Loucy (cell line): Measurements from ENCODE around the gene CTNNA2.

Experiments
- H2AFZ ChIP-seq: fragments of 200-600 bp; sonication (generic); 2 replicates; pipeline ENCODE4 v1.6.0; 2016; ENCODE audit warnings: antibody characterized with exemption, mild to moderate bottlenecking, low read length, moderate library complexity
- H3F3A ChIP-seq: fragments of 200-600 bp; 2 replicates; pipeline ENCODE4 v1.6.0; 2016; ENCODE audit warnings: antibody characterized with exemption, low read depth, mild to moderate bottlenecking
- H3K27me3 ChIP-seq: fragments of 200-600 bp; sonication (generic); 2 replicates; pipeline ENCODE4 v1.6.1; 2014; ENCODE audit warnings: low read length, mild to moderate bottlenecking; ENCODE audit not compliant: insufficient read depth, poor library complexity, severe bottlenecking
- H3K36me3 ChIP-seq: fragments of 200-600 bp; sonication (generic); 2 replicates; pipeline ENCODE4 v1.6.1; 2016; ENCODE audit warnings: low read length; ENCODE audit not compliant: insufficient read depth
- H3K4me1 ChIP-seq: fragments of 200-600 bp; sonication (generic); 2 replicates; pipeline ENCODE4 v1.5.1; 2014; ENCODE audit warnings: low read length, mild to moderate bottlenecking; ENCODE audit not compliant: insufficient read depth, poor library complexity, severe bottlenecking
- H3K4me2 ChIP-seq: fragments of 200-600 bp; sonication (generic); 2 replicates; pipeline ENCODE4 v1.6.0; 2014; ENCODE audit warnings: antibody characterized with exemption, low read length, low read depth, mild to moderate bottlenecking; ENCODE audit not compliant: poor library complexity, severe bottlenecking
- H3K4me3 ChIP-seq: fragments of 200-600 bp; sonication (generic); 2 replicates; pipeline ENCODE4 v1.5.1; 2014; ENCODE audit warnings: low read length, mild to moderate bottlenecking, mixed read lengths; ENCODE audit not compliant: poor library complexity, severe bottlenecking
- H3K79me2 ChIP-seq: fragments of 200-600 bp; sonication (generic); 2 replicates; pipeline ENCODE4 v1.6.1; 2014; ENCODE audit warnings: low read length; ENCODE audit not compliant: insufficient read depth
- H3K9ac ChIP-seq: fragments of 200-600 bp; sonication (generic); 2 replicates; pipeline ENCODE4 v1.6.0; 2014; ENCODE audit warnings: mild to moderate bottlenecking, low read depth, low read length, moderate library complexity; ENCODE audit not compliant: poor library complexity, severe bottlenecking
- H3K9me2 ChIP-seq: fragments of 200-600 bp; sonication (generic); replicated peaks from 2 replicates; pipeline ENCODE4 v1.6.1; 2016; ENCODE audit warnings: low read depth, low read length, mixed read lengths
- H3K9me3 ChIP-seq: fragments of 200-600 bp; sonication (generic); 2 replicates; pipeline ENCODE4 v1.6.1; 2014; ENCODE audit warnings: mild to moderate bottlenecking, antibody characterized with exemption, low read length, low read depth; ENCODE audit not compliant: insufficient read depth
- H4K20me1 ChIP-seq: fragments of 200-600 bp; sonication (generic); 2 replicates; pipeline ENCODE4 v1.6.0; 2014; ENCODE audit warnings: antibody characterized with exemption, low read length, mild to moderate bottlenecking; ENCODE audit not compliant: insufficient read depth, poor library complexity, severe bottlenecking
- CTCF ChIP-seq: fragments of 200-600 bp; sonication (generic); conservative IDR thresholded peaks from 2 replicates; pipeline ENCODE4 v1.5.1; 2014; ENCODE audit warnings: mild to moderate bottlenecking, antibody characterized with exemption, low read length
- EZH2phosphoT487 ChIP-seq: fragments of 200-600 bp; IDR thresholded peaks from 2 replicates; pipeline ENCODE4 v1.6.1; 2018; ENCODE audit warnings: antibody characterized with exemption, mild to moderate bottlenecking, moderate library complexity, borderline replicate concordance

The CTNNA2 gene

GRCh38 chr2:80381666-80382065, 868.8 kb downstream of the CTNNA2 start:
- Histone ChIP-seq H2AFZ (no peak overlapping the region), H3K4me2 (no peak overlapping the region), H3K9me3 (no peaks in the 10 kb centered on the region)

GRCh38 chr2:80392441-80392840, 879.6 kb downstream of the CTNNA2 start:
- Histone ChIP-seq H3K79me2 (no peaks in the 10 kb centered on the region), H3K4me1 (no peaks in the 10 kb centered on the region), H3K4me2 (no peak overlapping the region), H2AFZ (no peak overlapping the region), H3K9me3 (no peaks in the 10 kb centered on the region), H3K4me3 (no peak overlapping the region), H3K36me3 (no peaks in the 10 kb centered on the region), H3K9me2 (no peaks in the 10 kb centered on the region), H3K9ac (no peak overlapping the region), H4K20me1 (no peaks in the 10 kb centered on the region), H3K27me3 (no peaks in the 10 kb centered on the region), H3F3A (no peaks in the 10 kb centered on the region)
- TF ChIP-seq CTCF, result no peak
- no peak for TF ChIP-seq EZH2phosphoT487

More at GRCh38 chr2:80381666-80382065, 868.8 kb downstream of the CTNNA2 start:
- Histone ChIP-seq H3K36me3 (no peaks in the 10 kb centered on the region), H3K9ac (no peak overlapping the region), H3K9me2 (no peaks in the 10 kb centered on the region), H3F3A (no peaks in the 10 kb centered on the region), H3K27me3 (no peaks in the 10 kb centered on the region), H3K4me1 (no peaks in the 10 kb centered on the region), H3K79me2 (no peaks in the 10 kb centered on the region), H3K4me3 (no peak overlapping the region), H4K20me1 (no peaks in the 10 kb centered on the region)
- TF ChIP-seq CTCF, result no peak
- TF ChIP-seq EZH2phosphoT487, result no peak

- Histone ChIP-seq H3F3A (no peaks in the 10 kb centered on the region), H2AFZ (no peak overlapping the region), H3K9me3 (no peaks in the 10 kb centered on the region), H3K4me1 (no peaks in the 10 kb centered on the region), H4K20me1 (no peaks in the 10 kb centered on the region), H3K4me2 (no peak overlapping the region), H3K4me3 (no peak overlapping the region), H3K9me2 (no peaks in the 10 kb centered on the region), H3K27me3 (no peaks in the 10 kb centered on the region), H3K79me2 (no peaks in the 10 kb centered on the region), H3K36me3 (no peaks in the 10 kb centered on the region), H3K9ac (no peak overlapping the region)
- TF ChIP-seq EZH2phosphoT487, result no peak
- TF ChIP-seq CTCF, result no peak
These were observed 881.1 kb downstream of the CTNNA2 start for GRCh38 chr2:80393991-80394390.
